Endothelial cell of umbilical vein (primary cell): ENCODE measurements around the gene HOXC9. TPM values are rescaled to one million over a fixed set of nuclear protein-coding genes. Genes with fewer than 3 reads are reported as not detected.

Experiments
- BruUV-seq: library from RNA; stranded (reverse); fragments of 400-500 nt; replicated peaks from 2 replicates; lab custom pipeline; 2021; lab: Mats Ljungman, UMichigan
- CTCF ChIA-PET: fragments of 300-600, 350-600 bp; sonication (Branson Sonifier 250); formaldehyde crosslinking; loops from one replicate; lab custom pipeline; 2021; ENCODE audit warnings: antibody characterized with exemption, inconsistent platforms; lab: Charles Lee
- POLR2A ChIA-PET: fragments of 300-600, 350-600 bp; sonication (Branson Sonifier 250); formaldehyde crosslinking; loops from one replicate; lab custom pipeline; 2021; ENCODE audit warnings: antibody characterized with exemption, inconsistent platforms; lab: Charles Lee
- DNase-seq: peaks from one replicate; pipeline ENCODE4 v3.0.0-alpha.2; 2011; ENCODE audit warnings: low read depth, low spot score
- FAIRE-seq: peaks from 2 replicates; lab custom pipeline; 2011; peaks lifted over from hg19 to GRCh38; lab: Jason Lieb, UNC
- H2AFZ ChIP-seq: 2 replicates; pipeline ENCODE4 v1.6.0; 2012; ENCODE audit warnings: low read depth, low read length, control low read depth, inconsistent platforms
- H3K27ac ChIP-seq: 2 replicates; pipeline ENCODE4 v1.5.1; 2011; ENCODE audit warnings: low read depth, mild to moderate bottlenecking, control low read depth, low read length, moderate library complexity; ENCODE audit not compliant: insufficient read depth
- H3K27me3 ChIP-seq, 2 experiments: 2 replicates each; pipeline versions ENCODE4 v1.6.0 to v1.6.1; 2011; ENCODE audit warnings: low read length in 2 of 2, mixed read lengths in 1 of 2; ENCODE audit not compliant: control insufficient read depth in 2 of 2, insufficient read depth in 2 of 2
- H3K36me3 ChIP-seq, 2 experiments: 2 replicates in 1 of 2; 3 replicates in 1 of 2; pipeline ENCODE4 v1.5.1; 2011; ENCODE audit warnings: low read length in 2 of 2, mild to moderate bottlenecking in 1 of 2, moderate library complexity in 1 of 2; ENCODE audit not compliant: control insufficient read depth in 2 of 2, insufficient read depth in 2 of 2; ENCODE audit errors: extremely low read depth in 1 of 2
- H3K4me1 ChIP-seq: 3 replicates; pipeline ENCODE4 v1.5.1; 2011; ENCODE audit warnings: mild to moderate bottlenecking, low read length; ENCODE audit not compliant: control insufficient read depth, insufficient read depth; ENCODE audit errors: extremely low read depth
- H3K4me2 ChIP-seq: 2 replicates; pipeline ENCODE4 v1.6.1; 2011; ENCODE audit warnings: low read length, control low read depth, mixed read lengths; ENCODE audit not compliant: insufficient read depth
- H3K4me3 ChIP-seq, 3 experiments: fragments of 200-600 bp in 1 of 3; sonication (generic), shearing (Covaris generic) in 1 of 3; replicated peaks in 1 of 3; 2 replicates each; pipeline ENCODE4 v1.5.1; 2011 to 2016; ENCODE audit warnings: control low read depth in 3 of 3, low read length in 3 of 3, mild to moderate bottlenecking in 2 of 3, inconsistent platforms in 1 of 3, low read depth in 1 of 3, moderate library complexity in 1 of 3; ENCODE audit not compliant: insufficient read depth in 1 of 3
- H3K79me2 ChIP-seq: 2 replicates; pipeline ENCODE4 v1.6.0; 2012; ENCODE audit warnings: low read length, inconsistent platforms; ENCODE audit not compliant: control insufficient read depth, insufficient read depth
- H3K9ac ChIP-seq: replicated peaks from 2 replicates; pipeline ENCODE3; 2011; ENCODE audit warnings: low read length, control low read depth; ENCODE audit not compliant: insufficient read depth; ENCODE audit errors: extremely low read depth
- H3K9me1 ChIP-seq: replicated peaks from 3 replicates; pipeline ENCODE4 v1.6.0; 2011; ENCODE audit warnings: mild to moderate bottlenecking, low read length; ENCODE audit not compliant: control insufficient read depth, insufficient read depth; ENCODE audit errors: extremely low read depth
- H3K9me3 ChIP-seq: replicated peaks from 2 replicates; pipeline ENCODE4 v1.5.1; 2012; ENCODE audit warnings: low read length, inconsistent platforms; ENCODE audit not compliant: control insufficient read depth, insufficient read depth
- H4K20me1 ChIP-seq: replicated peaks from 2 replicates; pipeline ENCODE3; 2011; ENCODE audit warnings: mild to moderate bottlenecking, low read length; ENCODE audit not compliant: control insufficient read depth, insufficient read depth; ENCODE audit errors: extremely low read depth
- EZH2 ChIP-seq: IDR thresholded peaks from 2 replicates; pipeline ENCODE4 v1.6.1; 2012; ENCODE audit warnings: borderline replicate concordance, low read depth, mild to moderate bottlenecking, moderate library complexity, low read length, inconsistent platforms; ENCODE audit not compliant: severe bottlenecking
- FOS ChIP-seq: IDR thresholded peaks from 2 replicates; pipeline ENCODE4 v1.6.1; 2011; ENCODE audit warnings: mild to moderate bottlenecking, low read length, moderate library complexity, borderline replicate concordance; ENCODE audit not compliant: insufficient read depth
- GATA2 ChIP-seq: IDR thresholded peaks from 2 replicates; pipeline ENCODE4 v1.7.0; 2011; ENCODE audit warnings: low read depth, mild to moderate bottlenecking, moderate library complexity, mixed read lengths, low read length; ENCODE audit not compliant: insufficient read length, insufficient read depth
- JUN ChIP-seq: IDR thresholded peaks from 2 replicates; pipeline ENCODE4 v1.6.1; 2011; ENCODE audit warnings: borderline replicate concordance, low read depth; ENCODE audit not compliant: insufficient read length, insufficient read depth
- MAX ChIP-seq: IDR thresholded peaks from 2 replicates; pipeline ENCODE4 v1.6.1; 2011; ENCODE audit not compliant: insufficient read depth, insufficient read length
- dilution Hi-C: fragments of 300-500 bp; cut with MboI; formaldehyde crosslinking; loops from one replicate; pipeline ENCODE4 v1.15.0; 2019; ENCODE audit warnings: low sequenced_read_pairs; ENCODE audit not compliant: extremely low pct_ligation_motif_present
- intact Hi-C: fragments of 100-400 bp; cut with micrococcal nuclease; formaldehyde crosslinking; loops from one replicate; pipeline ENCODE4 v1.10.0; 2022
- polyA plus RNA-seq, 4 experiments: library from polyadenylated mRNA; depleted of rRNA in 3 of 4; stranded (reverse) in 3 of 4; unstranded in 1 of 4; fragments of >200 nt; gene quantifications; 2 replicates each; pipeline versions ENCODE4 v1.2.1 to v1.2.3, GENCODE V29; 2011 to 2012; ENCODE audit warnings: missing spikeins in 1 of 4
- total RNA-seq: library from RNA; stranded (reverse); gene quantifications from 2 replicates; pipeline ENCODE4 v1.2.3, GENCODE V29; 2021
- TF ChIP-seq, protein P1 (sequence below), 2 donors: IDR thresholded peaks; 1 replicate in 1 of 2; 2 replicates in 1 of 2; pipeline ENCODE4 v1.5.1; 2011; ENCODE audit warnings: low read length in 2 of 2, mild to moderate bottlenecking in 2 of 2, moderate library complexity in 2 of 2, control low read depth in 1 of 2, inconsistent platforms in 1 of 2, low read depth in 1 of 2; ENCODE audit not compliant: insufficient read depth in 1 of 2; ENCODE audit errors: extremely low read depth in 1 of 2

HOXC9 gene
- total and polyA plus RNA-seq, 2 donors (not counting 3 experiments of a cell fraction or from before 2014, with no cell fraction given), result 0.40 to 0.58 TPM

DNA sequence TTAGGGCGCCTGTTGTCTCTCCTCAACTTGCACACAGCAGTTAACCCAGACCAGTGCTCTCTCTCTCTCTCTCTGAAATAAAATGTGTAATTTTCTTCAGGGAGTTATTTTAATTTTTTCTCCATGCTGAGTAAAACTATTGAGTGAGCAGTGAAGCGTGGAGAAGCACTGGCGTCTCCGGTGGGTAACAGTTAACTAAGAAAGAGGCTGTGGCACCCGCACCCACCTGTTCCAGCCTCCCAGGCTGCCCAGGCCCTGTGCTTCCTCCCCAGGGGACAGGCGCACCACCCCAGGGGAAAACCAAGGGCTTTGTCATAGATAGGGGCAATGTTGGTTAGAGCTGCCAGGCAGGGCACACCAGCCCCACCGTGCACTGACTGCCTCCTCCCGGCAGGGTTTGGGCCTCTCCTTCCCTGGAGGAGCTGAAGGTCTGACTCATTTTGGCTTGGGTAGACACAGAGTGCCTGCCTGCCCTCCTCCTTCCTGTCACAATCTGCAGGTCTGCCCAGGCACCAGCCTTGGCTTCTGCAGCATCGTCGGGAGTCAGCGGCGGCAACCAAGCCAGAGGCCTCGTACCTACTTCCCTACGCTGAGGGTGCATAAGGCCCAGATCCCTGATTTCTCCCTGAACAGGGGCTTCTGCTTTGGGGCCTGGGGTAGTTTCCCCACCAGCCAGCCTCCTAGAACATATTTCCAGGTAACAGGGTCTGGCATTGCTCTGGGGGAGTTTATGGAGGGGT lies 36.8 kb downstream of the HOXC9 start:
- Histone ChIP-seq H3K4me3 (no peak overlapping the region), H3K79me2 (no peaks in the 10 kb centered on the region), H3K27me3 (peaks cover 79% of the 10 kb centered on the region in 2 experiments), H2AFZ (no peak overlapping the region), H3K36me3 (no peaks in the 10 kb centered on the region), H3K9ac (no peak overlapping the region), H3K9me3 (no peaks in the 10 kb centered on the region), H4K20me1 (no peaks in the 10 kb centered on the region), H3K4me1 (no peaks in the 10 kb centered on the region), H3K27ac (no peak overlapping the region), H3K9me1 (no peaks in the 10 kb centered on the region), H3K4me2 (no peak overlapping the region)
- no peak for DNase-seq
- dilution Hi-C loops, result no loop called here
- TF ChIP-seq, protein P1, sequence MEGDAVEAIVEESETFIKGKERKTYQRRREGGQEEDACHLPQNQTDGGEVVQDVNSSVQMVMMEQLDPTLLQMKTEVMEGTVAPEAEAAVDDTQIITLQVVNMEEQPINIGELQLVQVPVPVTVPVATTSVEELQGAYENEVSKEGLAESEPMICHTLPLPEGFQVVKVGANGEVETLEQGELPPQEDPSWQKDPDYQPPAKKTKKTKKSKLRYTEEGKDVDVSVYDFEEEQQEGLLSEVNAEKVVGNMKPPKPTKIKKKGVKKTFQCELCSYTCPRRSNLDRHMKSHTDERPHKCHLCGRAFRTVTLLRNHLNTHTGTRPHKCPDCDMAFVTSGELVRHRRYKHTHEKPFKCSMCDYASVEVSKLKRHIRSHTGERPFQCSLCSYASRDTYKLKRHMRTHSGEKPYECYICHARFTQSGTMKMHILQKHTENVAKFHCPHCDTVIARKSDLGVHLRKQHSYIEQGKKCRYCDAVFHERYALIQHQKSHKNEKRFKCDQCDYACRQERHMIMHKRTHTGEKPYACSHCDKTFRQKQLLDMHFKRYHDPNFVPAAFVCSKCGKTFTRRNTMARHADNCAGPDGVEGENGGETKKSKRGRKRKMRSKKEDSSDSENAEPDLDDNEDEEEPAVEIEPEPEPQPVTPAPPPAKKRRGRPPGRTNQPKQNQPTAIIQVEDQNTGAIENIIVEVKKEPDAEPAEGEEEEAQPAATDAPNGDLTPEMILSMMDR (IDR thresholded peaks at IDR 0.05; ENCODE audit: extremely low read depth in 1 of 2, insufficient read depth in 1 of 2, low read depth in 1 of 2, low read length in 2 of 2), result no peak
- TF ChIP-seq JUN (no peak), GATA2 (no peak), MAX (no peak), EZH2 (peak; percentile 11), FOS (no peak)
- FAIRE-seq, result no peak
- POLR2A ChIA-PET, result no interaction called here
- intact Hi-C loops, result no loop called here
- CTCF ChIA-PET, result no interaction called here
- BruUV-seq, result no TSS peak
